GM23248 (cell line): ENCODE results near the gene GAREM1. TPM values are rescaled to one million over a fixed set of nuclear protein-coding genes. Genes with fewer than 3 reads are reported as not detected.

ENCODE experiments used
- DNase-seq: peaks from one replicate; pipeline ENCODE4 v3.0.0-alpha.2; 2015
- H2AFZ ChIP-seq: fragments of 200-600 bp; sonication (generic); 2 replicates; pipeline ENCODE4 v1.6.1; 2016; ENCODE audit warnings: antibody characterized with exemption
- H3F3A ChIP-seq: fragments of 200-600 bp; sonication (generic); 2 replicates; pipeline ENCODE4 v1.6.1; 2016; ENCODE audit warnings: mild to moderate bottlenecking, antibody characterized with exemption, mixed run types; ENCODE audit not compliant: insufficient read depth
- H3K27ac ChIP-seq: fragments of 200-600 bp; sonication (generic); 2 replicates; pipeline ENCODE4 v1.5.1; 2016; ENCODE audit warnings: mild to moderate bottlenecking
- H3K27me3 ChIP-seq: fragments of 200-600 bp; sonication (generic); replicated peaks from 2 replicates; pipeline ENCODE4 v1.6.1; 2016; ENCODE audit warnings: mild to moderate bottlenecking; ENCODE audit not compliant: insufficient read depth
- H3K36me3 ChIP-seq: fragments of 200-600 bp; sonication (generic); 2 replicates; pipeline ENCODE4 v1.6.1; 2016; ENCODE audit warnings: low read depth, mild to moderate bottlenecking
- H3K4me1 ChIP-seq: fragments of 200-600 bp; sonication (generic); 2 replicates; pipeline ENCODE4 v1.6.1; 2016; ENCODE audit warnings: mild to moderate bottlenecking; ENCODE audit not compliant: insufficient read depth
- H3K4me2 ChIP-seq: fragments of 200-600 bp; sonication (generic); one replicate; pipeline ENCODE4 v1.6.1; 2016; ENCODE audit warnings: mild to moderate bottlenecking; ENCODE audit not compliant: unreplicated experiment
- H3K4me3 ChIP-seq: fragments of 200-600 bp; sonication (generic); 2 replicates; pipeline ENCODE4 v1.5.1; 2016; ENCODE audit warnings: mild to moderate bottlenecking
- H3K79me2 ChIP-seq: fragments of 200-600 bp; sonication (generic); 2 replicates; pipeline ENCODE4 v1.6.1; 2016; ENCODE audit warnings: mild to moderate bottlenecking; ENCODE audit not compliant: insufficient read depth
- H3K9ac ChIP-seq: fragments of 200-600 bp; sonication (generic); 2 replicates; pipeline ENCODE4 v1.6.1; 2016; ENCODE audit warnings: mild to moderate bottlenecking
- H3K9me2 ChIP-seq: fragments of 200-600 bp; sonication (generic); 2 replicates; pipeline ENCODE4 v1.6.1; 2016; ENCODE audit warnings: mixed run types, mild to moderate bottlenecking, moderate library complexity; ENCODE audit not compliant: insufficient read depth
- H3K9me3 ChIP-seq: fragments of 200-600 bp; sonication (generic); one replicate; pipeline ENCODE4 v1.6.1; 2017; ENCODE audit warnings: low read depth
- H4K20me1 ChIP-seq: fragments of 200-600 bp; sonication (generic); 2 replicates; pipeline ENCODE4 v1.6.0; 2016; ENCODE audit not compliant: insufficient read depth
- EZH2 ChIP-seq: fragments of 200-600 bp; sonication (generic); IDR thresholded peaks from 2 replicates; pipeline ENCODE4 v1.6.1; 2018; ENCODE audit warnings: antibody characterized with exemption, mild to moderate bottlenecking; ENCODE audit not compliant: insufficient read depth, poor library complexity, severe bottlenecking
- EZH2phosphoT487 ChIP-seq: fragments of 200-600 bp; sonication (generic); IDR thresholded peaks from 2 replicates; pipeline ENCODE4 v1.6.1; 2018; ENCODE audit warnings: antibody characterized with exemption, moderate library complexity, mild to moderate bottlenecking, low read depth; ENCODE audit not compliant: insufficient read depth
- WGBS, 2 experiments: methylation state at CpG; one replicate each; pipeline ENCODE4 v1.1.6; 2015 to 2017; ENCODE audit warnings: low lambda C conversion rate in 2 of 2, low coverage in 1 of 2; ENCODE audit errors: missing lambda C conversion rate in 2 of 2; 5-methylcytosine and 5-hydroxymethylcytosine counted together
- in situ Hi-C: fragments of 300-500 bp; cut with MboI; formaldehyde crosslinking; loops from 2 replicates; pipeline ENCODE4 v1.15.0; 2020
- polyA plus RNA-seq: library from polyadenylated mRNA; unstranded; fragments of >200 nt; fragmentation: Nextera tagmentation; extraction: Ambion mirVana; gene quantifications from 2 replicates; pipeline ENCODE4 v1.2.1, GENCODE V29; 2016
- total RNA-seq: library from RNA; depleted of rRNA; stranded (reverse); fragments of >200 nt; shearing (Covaris generic); gene quantifications from 2 replicates; pipeline ENCODE4 v1.2.3, GENCODE V29; 2014

The GAREM1 gene
- total and polyA plus RNA-seq, 2 experiments from 2014 or later = 0.30 to 1.2 TPM

DNA sequence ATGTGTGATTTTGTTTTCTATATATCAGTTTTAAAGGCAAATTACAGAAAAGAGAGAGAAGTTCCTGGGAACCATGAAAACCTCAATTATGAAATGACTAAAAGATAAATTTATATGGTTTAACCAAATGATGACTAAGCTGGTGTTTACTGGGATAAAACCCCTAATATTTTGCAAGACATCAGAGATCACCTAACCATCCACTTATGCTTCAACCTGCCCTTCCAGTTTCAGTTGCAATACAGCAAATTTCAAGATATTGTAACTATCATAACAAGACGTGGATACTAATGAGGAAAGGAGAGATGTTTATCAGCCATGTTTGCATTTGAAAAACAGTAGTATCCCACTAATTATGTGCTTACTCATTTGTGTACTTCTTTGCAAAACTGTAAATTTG, 108.2 kb downstream of the GAREM1 start:
- TF ChIP-seq EZH2 (no peak), EZH2phosphoT487 (no peak)
- H3K4me2 ChIP-seq = no peak overlapping the region
- peaks cover 12% of the 10 kb centered on the region for H3K4me1 ChIP-seq
- no peaks in the 10 kb centered on the region for H3K36me3 ChIP-seq
- H3K9ac ChIP-seq = no peak overlapping the region
- no peak overlapping the region for H3K4me3 ChIP-seq
- H2AFZ ChIP-seq = no peak overlapping the region
- peaks cover 12% of the 10 kb centered on the region; the same call in 1 of the 2 replicates for H3F3A ChIP-seq
- H3K27me3 ChIP-seq = no peaks in the 10 kb centered on the region
- no peaks in the 10 kb centered on the region for H3K9me2 ChIP-seq
- H3K9me3 ChIP-seq = no peaks in the 10 kb centered on the region
- no peak for DNase-seq
- no peaks in the 10 kb centered on the region for H3K79me2 ChIP-seq
- in situ Hi-C loops = loop anchor here (10.0 kb wide), 1 partner anchor 62 kb away; no protein-coding TSS in a partner anchor
- 73 to 79% methylated on average over 1 of the region's 1 CpG for WGBS, 2 experiments
- H3K27ac ChIP-seq = no peak overlapping the region
- no peaks in the 10 kb centered on the region for H4K20me1 ChIP-seq

DNA sequence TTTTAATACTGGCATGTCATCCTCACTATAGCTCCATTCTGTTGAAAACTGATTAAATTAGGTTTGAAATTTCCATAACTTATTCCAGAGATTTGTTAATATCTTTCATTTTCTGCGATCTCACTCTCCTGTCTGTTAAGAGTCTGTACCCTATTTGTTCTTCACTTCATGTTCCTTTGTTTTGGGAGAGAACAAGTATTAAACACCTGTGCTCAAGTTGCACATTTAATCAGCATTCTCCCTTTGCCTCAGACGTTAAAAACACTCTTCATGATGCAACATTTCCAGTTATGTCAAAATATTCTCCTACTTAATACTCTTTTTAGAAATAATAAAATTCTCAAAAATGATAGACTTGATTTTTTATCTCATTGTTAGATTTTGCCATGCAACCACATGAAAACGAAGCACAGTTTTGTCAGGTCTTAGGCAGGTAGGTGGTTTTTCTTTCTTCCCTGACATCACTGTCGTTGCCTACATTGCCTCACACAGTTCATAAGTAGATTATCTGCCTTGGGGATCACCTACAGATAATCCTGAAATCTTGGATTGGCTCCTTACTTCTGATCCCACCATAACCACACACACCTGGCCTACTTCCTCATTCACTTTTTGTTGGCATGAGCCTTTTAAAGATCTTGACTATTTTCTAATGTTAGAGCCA, 109.9 kb downstream of the GAREM1 start:
- H3K36me3 ChIP-seq = no peaks in the 10 kb centered on the region
- H3K79me2 ChIP-seq = no peaks in the 10 kb centered on the region
- H3K9me3 ChIP-seq = no peaks in the 10 kb centered on the region
- in situ Hi-C loops = loop anchor here (10.0 kb wide), 1 partner anchor 64 kb away; no protein-coding TSS in a partner anchor
- H2AFZ ChIP-seq = no peak overlapping the region
- H3K27me3 ChIP-seq = no peaks in the 10 kb centered on the region
- H3K4me3 ChIP-seq = no peak overlapping the region
- H3K4me2 ChIP-seq = no peak overlapping the region
- H3F3A ChIP-seq = peaks cover 9% of the 10 kb centered on the region
- H3K27ac ChIP-seq = no peak overlapping the region
- H3K9ac ChIP-seq = no peak overlapping the region
- H3K4me1 ChIP-seq = peaks cover 7% of the 10 kb centered on the region
- TF ChIP-seq EZH2phosphoT487 (no peak), EZH2 (no peak)
- no peaks in the 10 kb centered on the region for H3K9me2 ChIP-seq
- H4K20me1 ChIP-seq = no peaks in the 10 kb centered on the region
- DNase-seq = no peak
- WGBS, 2 experiments = 85 to 88% methylated on average over 4 of the region's 4 CpGs

DNA sequence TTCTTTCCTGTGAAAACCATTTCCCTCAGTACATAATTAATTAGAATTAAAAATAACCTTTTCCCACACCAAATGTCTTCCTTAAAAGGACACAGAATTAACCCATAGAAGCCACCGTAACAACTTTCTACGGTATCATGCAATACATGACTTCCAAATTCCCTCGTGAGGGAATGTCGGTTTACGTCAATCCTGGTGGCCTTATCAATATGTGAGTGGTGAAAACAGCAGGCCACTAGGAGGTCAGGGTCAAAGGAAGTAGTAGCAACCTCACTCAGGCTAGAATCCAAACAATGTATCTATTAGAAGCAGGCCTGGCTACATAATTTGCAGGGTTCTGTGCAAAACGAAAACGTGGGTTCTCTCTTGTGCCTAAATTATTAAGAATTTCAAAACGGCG, 112.2 kb downstream of the GAREM1 start:
- WGBS, 2 experiments = 94 to 95% methylated on average over 9 of the region's 9 CpGs
- Histone ChIP-seq H4K20me1 (no peaks in the 10 kb centered on the region), H3K9me2 (no peaks in the 10 kb centered on the region), H3K27ac (no peak overlapping the region), H3K79me2 (no peaks in the 10 kb centered on the region), H3K4me2 (no peak overlapping the region), H3K27me3 (no peaks in the 10 kb centered on the region), H2AFZ (no peak overlapping the region), H3K36me3 (no peaks in the 10 kb centered on the region), H3K4me1 (peaks cover 13% of the 10 kb centered on the region), H3K9ac (no peak overlapping the region), H3K9me3 (no peaks in the 10 kb centered on the region), H3F3A (peaks cover 19% of the 10 kb centered on the region), H3K4me3 (no peak overlapping the region)
- in situ Hi-C loops = no loop called here
- no peak for DNase-seq
- TF ChIP-seq EZH2 (no peak), EZH2phosphoT487 (no peak)

DNA sequence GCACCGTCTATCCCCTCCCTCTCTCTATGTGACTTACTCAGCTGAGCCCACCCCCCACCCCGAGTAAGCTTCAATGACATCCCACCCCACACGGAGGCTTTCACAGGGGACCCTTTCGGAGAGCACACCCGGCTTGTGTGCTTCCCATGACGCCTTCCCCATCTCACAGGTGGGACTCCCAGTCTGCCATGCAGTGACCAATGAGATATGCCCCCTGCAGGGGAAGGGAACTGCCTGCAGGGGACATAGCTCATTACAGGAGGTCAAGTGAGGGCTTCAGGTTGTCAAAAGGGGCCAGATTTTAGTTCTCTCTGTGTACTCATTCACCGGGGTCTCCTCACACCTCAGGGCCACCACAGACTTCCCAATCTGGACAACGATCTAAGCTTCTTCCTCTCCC, 112.6 kb downstream of the GAREM1 start:
- Histone ChIP-seq H3K4me1 (peaks cover 13% of the 10 kb centered on the region), H3K27me3 (no peaks in the 10 kb centered on the region), H3K36me3 (no peaks in the 10 kb centered on the region), H3K4me3 (no peak overlapping the region), H3K9ac (no peak overlapping the region), H3F3A (peaks cover 19% of the 10 kb centered on the region), H4K20me1 (no peaks in the 10 kb centered on the region), H3K27ac (no peak overlapping the region), H3K9me3 (no peaks in the 10 kb centered on the region), H3K79me2 (no peaks in the 10 kb centered on the region), H3K4me2 (no peak overlapping the region), H2AFZ (no peak overlapping the region), H3K9me2 (no peaks in the 10 kb centered on the region)
- in situ Hi-C loops = no loop called here
- WGBS, 2 experiments = 89 to 91% methylated on average over 8 of the region's 8 CpGs
- TF ChIP-seq EZH2 = no peak
- no peak for TF ChIP-seq EZH2phosphoT487
- DNase-seq = no peak
